ENCODE measurements around the gene PLA2G6.
"Not testable (repeated sequence)": the region's sequence is repeated elsewhere in the genome, so short reads cannot be mapped to it uniquely, and the experiment has no call there.

PLA2G6 gene

DNA sequence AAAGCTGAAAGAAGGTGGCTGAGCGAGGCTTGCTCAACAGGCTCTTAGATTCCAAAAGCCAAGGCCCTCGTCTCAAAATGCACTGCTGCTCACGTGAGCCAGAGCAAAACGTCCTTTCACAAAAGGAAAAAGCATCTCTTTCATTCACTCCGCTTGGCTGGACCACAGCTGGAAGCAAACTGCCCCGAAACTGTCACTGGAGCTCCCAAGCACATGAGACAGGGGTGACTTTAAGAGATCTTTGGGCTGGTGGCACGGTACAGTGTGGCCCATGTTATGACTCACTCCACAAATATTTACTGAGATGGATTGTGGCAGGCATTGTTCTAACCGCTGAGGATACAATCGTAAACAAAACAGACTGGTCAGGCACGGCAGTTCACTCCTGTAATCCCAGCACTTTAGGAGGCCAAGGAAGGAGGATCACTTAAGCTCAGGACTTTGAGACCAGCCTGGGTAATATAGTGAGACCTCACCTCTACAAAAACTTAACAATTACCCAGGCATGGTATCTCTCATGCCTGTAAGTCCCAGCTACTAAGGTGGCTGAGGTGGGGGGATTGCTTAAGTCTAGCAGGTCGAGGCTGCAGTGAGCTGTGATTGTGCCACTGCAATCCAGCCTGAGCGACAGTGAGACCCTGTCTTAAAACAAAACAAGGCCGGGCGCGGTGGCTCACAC is 3.6 kb downstream of the PLA2G6 start:
- peak; percentile 90 for DNase-seq (ENCODE audit: extremely low read depth, low read depth)
- TF ChIP-seq, protein P1, sequence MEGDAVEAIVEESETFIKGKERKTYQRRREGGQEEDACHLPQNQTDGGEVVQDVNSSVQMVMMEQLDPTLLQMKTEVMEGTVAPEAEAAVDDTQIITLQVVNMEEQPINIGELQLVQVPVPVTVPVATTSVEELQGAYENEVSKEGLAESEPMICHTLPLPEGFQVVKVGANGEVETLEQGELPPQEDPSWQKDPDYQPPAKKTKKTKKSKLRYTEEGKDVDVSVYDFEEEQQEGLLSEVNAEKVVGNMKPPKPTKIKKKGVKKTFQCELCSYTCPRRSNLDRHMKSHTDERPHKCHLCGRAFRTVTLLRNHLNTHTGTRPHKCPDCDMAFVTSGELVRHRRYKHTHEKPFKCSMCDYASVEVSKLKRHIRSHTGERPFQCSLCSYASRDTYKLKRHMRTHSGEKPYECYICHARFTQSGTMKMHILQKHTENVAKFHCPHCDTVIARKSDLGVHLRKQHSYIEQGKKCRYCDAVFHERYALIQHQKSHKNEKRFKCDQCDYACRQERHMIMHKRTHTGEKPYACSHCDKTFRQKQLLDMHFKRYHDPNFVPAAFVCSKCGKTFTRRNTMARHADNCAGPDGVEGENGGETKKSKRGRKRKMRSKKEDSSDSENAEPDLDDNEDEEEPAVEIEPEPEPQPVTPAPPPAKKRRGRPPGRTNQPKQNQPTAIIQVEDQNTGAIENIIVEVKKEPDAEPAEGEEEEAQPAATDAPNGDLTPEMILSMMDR (IDR thresholded peaks at IDR 0.05; ENCODE audit: low read depth, low read length, missing control alignments), result no peak
- H3K4me3 ChIP-seq (replicated peaks; ENCODE audit: low read depth, low read length), result no peak overlapping the region

DNA sequence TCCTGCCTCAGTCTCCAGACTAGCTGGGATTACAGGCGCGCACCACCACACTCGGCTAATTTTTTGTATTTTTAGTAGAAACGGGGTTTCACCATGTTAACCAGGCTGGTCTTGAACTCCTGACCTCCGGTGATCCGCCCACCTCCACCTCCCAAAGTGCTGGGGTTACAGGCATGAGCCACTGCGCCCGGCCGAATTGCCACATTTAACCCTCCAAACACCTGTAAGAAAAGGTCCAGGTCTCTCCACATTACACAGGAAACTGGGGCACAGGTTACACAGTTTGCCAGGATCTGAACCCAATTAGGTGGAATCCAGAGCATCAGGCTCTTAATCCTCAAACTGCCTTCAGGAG is 4.1 kb downstream of the PLA2G6 start:
- not testable (repeated sequence) for DNase-seq (ENCODE audit: extremely low read depth, low read depth)

DNA sequence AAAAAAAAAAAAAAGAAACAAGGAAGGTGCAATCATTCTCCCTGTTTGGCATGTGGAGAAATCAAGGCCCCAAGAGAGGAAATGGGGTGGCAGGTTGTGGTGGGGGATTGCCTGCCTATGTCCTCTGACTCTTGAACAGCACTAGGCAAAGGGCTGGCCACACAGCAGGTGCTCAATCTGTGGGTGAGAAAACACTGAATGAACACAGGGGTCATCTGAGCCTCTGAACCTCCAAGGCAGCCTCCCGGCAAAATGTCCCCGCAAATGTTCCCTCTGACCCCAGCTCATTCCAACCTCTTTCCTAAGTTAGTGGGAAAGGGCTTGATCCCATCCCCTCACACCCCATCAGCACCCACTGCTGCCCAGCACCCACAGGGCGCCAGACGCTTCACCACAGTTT is 4.6 kb downstream of the PLA2G6 start:
- TF ChIP-seq, protein P1 (IDR thresholded peaks at IDR 0.05; ENCODE audit: low read depth, low read length, missing control alignments), result no peak
- no peak overlapping the region for H3K4me3 ChIP-seq (replicated peaks; ENCODE audit: low read depth, low read length)
- DNase-seq (ENCODE audit: extremely low read depth, low read depth), result no peak

More for the DNA sequence above, 4.1 kb downstream of the PLA2G6 start:
- not testable (repeated sequence) for H3K4me3 ChIP-seq (replicated peaks; ENCODE audit: low read depth, low read length)

DNA sequence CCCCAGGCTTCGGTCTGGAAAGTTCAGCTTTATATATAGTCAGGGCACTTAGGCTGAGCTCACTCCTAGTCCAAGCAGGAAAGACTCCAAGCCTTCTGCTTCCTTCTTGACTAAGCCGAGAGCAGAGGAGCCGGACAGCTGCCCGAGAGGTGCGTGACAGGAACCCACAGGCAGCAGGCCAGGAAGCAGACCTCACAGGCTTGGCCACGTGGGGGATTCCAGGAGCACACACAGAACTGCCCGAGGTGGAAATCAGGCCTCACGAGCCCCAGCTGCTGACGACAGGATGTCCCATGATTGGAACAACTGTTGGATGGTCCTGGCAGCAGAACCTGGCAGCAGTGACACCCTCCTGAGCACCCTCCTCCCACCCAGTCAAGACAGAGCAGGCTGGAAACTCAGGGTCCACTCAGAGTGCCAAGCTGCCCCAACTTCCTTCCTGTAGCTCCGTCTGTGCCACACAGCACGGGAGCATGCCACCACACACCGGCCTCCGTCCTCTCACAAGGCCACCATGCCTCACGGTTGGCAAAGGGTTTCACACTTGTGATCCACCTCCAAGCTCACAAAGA is 5.4 kb downstream of the PLA2G6 start:
- DNase-seq (ENCODE audit: extremely low read depth, low read depth), result peak; percentile 66
- TF ChIP-seq, protein P1 (IDR thresholded peaks at IDR 0.05; ENCODE audit: low read depth, low read length, missing control alignments), result no peak
- H3K4me3 ChIP-seq (replicated peaks; ENCODE audit: low read depth, low read length), result no peak overlapping the region

DNA sequence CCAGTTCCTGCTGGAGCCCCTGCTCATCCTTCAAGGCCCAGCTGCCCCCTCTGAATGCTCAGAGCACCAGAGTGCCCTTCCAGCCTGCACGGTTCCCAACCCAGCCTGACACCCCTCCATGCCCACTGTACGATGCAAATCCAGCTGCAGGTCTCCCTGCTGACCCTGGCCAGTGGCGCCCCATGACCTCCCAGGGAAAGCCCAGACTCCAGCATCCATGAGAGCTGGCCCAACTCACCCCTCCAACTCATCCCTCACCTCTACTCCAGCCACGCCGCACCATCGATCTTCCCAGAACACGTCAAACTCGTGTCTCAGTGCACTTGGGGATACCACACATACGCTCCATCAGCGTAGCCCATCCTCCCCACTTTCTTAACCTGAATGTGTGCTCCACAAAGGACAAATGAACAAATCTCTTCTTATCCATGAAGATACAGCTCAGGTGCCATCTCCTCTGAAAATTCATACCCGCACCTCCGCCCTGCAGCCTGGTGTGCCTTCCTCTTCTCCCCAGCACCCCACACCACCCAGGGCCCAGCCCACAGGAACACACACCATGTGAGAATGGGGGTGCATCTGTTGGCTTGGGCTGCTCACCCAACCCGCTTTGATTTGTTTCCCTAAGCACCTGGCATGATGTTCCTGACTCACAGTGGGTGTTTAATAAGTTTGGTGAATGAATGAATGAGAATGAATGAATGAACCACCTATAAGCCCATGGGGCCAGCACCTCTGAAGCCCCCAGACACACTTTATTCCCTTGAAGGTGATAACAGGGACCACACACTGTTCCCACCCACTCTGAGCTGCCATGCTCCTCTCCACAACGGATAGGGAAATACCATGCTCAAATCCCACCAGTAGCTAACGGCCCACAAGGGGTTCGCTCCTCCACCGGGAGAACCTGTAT is 6.2 kb downstream of the PLA2G6 start:
- TF ChIP-seq, protein P1 (IDR thresholded peaks at IDR 0.05; ENCODE audit: low read depth, low read length, missing control alignments), result no peak
- no peak overlapping the region for H3K4me3 ChIP-seq (replicated peaks; ENCODE audit: low read depth, low read length)
- no peak for DNase-seq (ENCODE audit: extremely low read depth, low read depth)

DNA sequence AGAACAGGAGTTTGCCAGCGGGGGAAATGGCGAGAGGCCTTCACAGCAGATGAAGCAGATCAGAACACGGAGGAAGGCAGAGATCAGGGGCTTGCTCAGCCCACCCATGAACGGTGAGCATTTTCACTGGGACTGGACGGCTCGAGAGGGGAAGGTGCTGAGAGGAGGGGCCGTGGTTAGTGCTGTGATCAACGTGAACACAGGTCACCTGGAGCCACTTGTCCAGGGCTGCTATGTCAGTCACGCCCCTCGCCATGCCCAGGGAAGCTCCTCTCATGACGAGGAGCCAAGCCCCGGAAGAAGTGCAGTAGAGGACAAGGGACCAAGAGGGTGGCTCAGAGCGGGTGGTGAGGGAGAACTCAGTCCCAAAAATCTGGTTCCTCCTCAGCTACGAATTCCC is 7.0 kb downstream of the PLA2G6 start:
- TF ChIP-seq, protein P1 (IDR thresholded peaks at IDR 0.05; ENCODE audit: low read depth, low read length, missing control alignments), result no peak
- no peak overlapping the region for H3K4me3 ChIP-seq (replicated peaks; ENCODE audit: low read depth, low read length)
- no peak for DNase-seq (ENCODE audit: extremely low read depth, low read depth)

DNA sequence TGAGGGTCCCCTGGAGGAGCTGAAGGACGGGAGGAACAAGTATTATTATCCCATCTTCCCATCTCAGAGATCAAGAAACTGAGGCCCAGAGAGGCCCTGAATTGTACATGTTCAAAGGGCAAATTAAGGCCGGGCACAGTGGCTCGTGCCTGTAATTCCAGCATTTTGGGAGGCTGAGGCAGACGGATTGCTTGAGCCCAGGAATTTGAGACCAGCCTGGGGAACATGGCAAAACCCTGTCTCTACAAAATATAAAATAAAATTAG is 8.1 kb downstream of the PLA2G6 start:
- no peak for DNase-seq (ENCODE audit: extremely low read depth, low read depth)
- TF ChIP-seq, protein P1 (IDR thresholded peaks at IDR 0.05; ENCODE audit: low read depth, low read length, missing control alignments), result no peak
- no peak overlapping the region for H3K4me3 ChIP-seq (replicated peaks; ENCODE audit: low read depth, low read length)
